ENCODE results near the gene PACRGL.

Gene PACRGL

GRCh38 chr4:20700007-20700761, at the start of gene PACRGL:
Gene PACRGL, plus strand, starts transcription at chr4:20700458. Its CDS starts 4,024 bp downstream, at chr4:20704482.
- Histone ChIP-seq H2AFZ (ENCODE audit: low read depth, low read length) (peak within 1 kb of the TSS; percentile 74), H3K9me3 (ENCODE audit: low read length) (no peaks in the 10 kb centered on the region), H3K27me3 (ENCODE audit: insufficient read depth, low read length) (no peaks in the 10 kb centered on the region), H3K4me3 (ENCODE audit: low read length) (peak within 1 kb of the TSS; percentile 96), H3K36me3 (ENCODE audit: insufficient read depth, low read length) (peaks cover 11% of the 10 kb centered on the region), H3K4me1 (ENCODE audit: insufficient read depth, low read length) (peaks cover 21% of the 10 kb centered on the region)

DNA sequence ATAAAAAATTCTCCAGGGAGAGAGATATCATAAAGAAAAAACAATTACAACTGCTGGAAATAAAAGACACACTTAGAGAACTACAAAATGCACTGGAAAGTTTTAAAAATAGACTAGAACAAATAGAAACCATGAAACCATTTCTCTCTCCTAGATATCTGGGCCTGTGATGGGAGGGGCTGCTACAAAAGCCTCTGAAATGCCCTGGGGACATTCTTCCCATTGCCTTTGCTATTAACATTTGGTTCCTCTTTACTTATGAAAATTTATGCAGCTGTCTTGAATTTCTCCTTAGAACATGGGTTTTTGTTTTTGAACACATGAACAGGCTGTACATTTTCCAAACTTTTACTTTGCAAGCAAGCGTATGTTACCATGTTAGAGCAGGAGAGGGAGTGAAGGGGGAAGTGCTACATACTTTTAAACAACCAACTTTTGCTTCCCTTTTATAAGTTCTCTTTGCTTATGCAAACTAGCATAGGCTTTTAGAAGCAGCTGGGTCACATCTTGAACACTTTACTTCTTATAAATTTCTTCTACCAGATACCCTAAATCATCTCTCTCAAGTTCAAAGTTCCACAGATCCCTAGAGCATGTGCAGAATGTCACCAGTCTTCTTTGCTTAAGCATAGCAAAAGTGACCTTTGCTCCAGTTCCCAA, 47.9 kb upstream of the PACRGL start:
- no peaks in the 10 kb centered on the region for H3K27me3 ChIP-seq (ENCODE audit: insufficient read depth, low read length)
- peaks cover 3% of the 10 kb centered on the region for H3K4me1 ChIP-seq (ENCODE audit: insufficient read depth, low read length)
- H3K9me3 ChIP-seq (ENCODE audit: low read length), result peaks cover 2% of the 10 kb centered on the region
- H3K4me3 ChIP-seq (ENCODE audit: low read length), result no peak overlapping the region
- H3K36me3 ChIP-seq (ENCODE audit: insufficient read depth, low read length), result no peaks in the 10 kb centered on the region
- no peak overlapping the region for H2AFZ ChIP-seq (ENCODE audit: low read depth, low read length)

GRCh38 chr4:20658456-20658855, 41.8 kb upstream of the PACRGL start:
- H3K4me1 ChIP-seq (ENCODE audit: insufficient read depth, low read length), result peaks cover 10% of the 10 kb centered on the region
- no peaks in the 10 kb centered on the region for H3K27me3 ChIP-seq (ENCODE audit: insufficient read depth, low read length)
- no peaks in the 10 kb centered on the region for H3K36me3 ChIP-seq (ENCODE audit: insufficient read depth, low read length)
- no peaks in the 10 kb centered on the region for H3K9me3 ChIP-seq (ENCODE audit: low read length)
- no peak overlapping the region for H3K4me3 ChIP-seq (ENCODE audit: low read length)
- H2AFZ ChIP-seq (ENCODE audit: low read depth, low read length), result no peak overlapping the region

- no peaks in the 10 kb centered on the region for H3K9me3 ChIP-seq (ENCODE audit: low read length)
- H3K27me3 ChIP-seq (ENCODE audit: insufficient read depth, low read length), result no peaks in the 10 kb centered on the region
- H3K4me1 ChIP-seq (ENCODE audit: insufficient read depth, low read length), result peaks cover 19% of the 10 kb centered on the region
- no peak overlapping the region for H2AFZ ChIP-seq (ENCODE audit: low read depth, low read length)
- no peak overlapping the region for H3K4me3 ChIP-seq (ENCODE audit: low read length)
- H3K36me3 ChIP-seq (ENCODE audit: insufficient read depth, low read length), result no peaks in the 10 kb centered on the region
Observed at GRCh38 chr4:20662851-20663250, 37.4 kb upstream of the PACRGL start.

DNA sequence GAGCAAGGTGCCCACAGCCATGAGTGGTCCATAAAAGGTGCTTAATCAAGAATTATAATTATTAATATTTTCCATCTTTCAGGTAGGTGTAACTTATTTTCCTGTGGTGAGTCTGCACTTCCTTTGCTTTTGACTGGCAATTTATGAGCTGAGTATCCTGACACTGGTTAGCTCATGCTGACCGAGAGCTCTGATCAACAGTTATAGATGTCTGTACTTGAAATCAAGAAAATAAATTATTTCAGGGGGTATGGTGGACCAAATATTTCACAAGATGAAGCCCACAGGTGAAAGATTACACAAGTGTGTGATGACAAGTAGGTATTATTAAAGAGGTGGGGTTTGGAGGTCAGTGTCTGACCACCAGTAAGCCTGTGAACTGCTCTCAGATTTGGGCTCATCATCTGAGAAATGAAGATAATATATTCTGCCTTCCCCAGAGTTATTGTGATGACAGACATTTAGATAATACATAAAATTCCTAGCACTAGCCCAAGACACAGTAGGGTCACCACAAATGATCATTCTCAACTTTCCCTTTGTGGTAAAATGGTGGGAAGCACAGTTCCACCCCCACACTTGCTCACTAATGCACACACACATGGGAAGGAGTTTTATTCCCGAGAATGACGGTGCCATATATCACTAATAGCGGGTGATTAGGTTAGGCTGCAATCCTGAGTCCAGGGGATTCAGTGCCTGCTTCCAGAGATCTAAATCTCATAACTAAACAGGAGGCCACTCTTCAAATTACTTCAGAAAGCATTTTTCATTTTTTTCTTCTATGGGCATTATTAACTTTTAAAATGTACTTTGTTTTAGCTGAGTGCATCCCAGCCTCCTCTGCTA, 34.0 kb upstream of the PACRGL start:
- Histone ChIP-seq H3K9me3 (ENCODE audit: low read length) (no peaks in the 10 kb centered on the region), H2AFZ (ENCODE audit: low read depth, low read length) (no peak overlapping the region), H3K36me3 (ENCODE audit: insufficient read depth, low read length) (no peaks in the 10 kb centered on the region), H3K4me3 (ENCODE audit: low read length) (no peak overlapping the region), H3K4me1 (ENCODE audit: insufficient read depth, low read length) (peaks cover 10% of the 10 kb centered on the region), H3K27me3 (ENCODE audit: insufficient read depth, low read length) (no peaks in the 10 kb centered on the region)

DNA sequence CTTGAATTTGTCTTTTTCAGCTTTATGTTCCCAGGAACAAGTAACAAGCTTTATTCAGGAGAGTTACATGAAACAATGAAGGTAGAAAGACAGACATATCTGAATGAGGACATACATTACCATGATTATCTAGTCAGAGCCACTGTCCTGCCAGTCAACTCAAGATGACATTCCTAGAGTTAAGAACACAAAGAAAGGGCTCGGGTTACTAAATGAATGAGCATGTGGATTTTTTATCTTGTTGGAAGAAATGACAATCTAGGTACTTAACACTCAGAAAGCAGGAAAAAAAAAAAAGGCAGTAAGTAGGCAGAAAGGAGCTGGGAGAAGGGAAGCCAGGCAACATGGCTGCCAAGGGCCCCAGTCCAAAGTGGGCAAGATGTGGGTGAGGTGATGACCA, 28.0 kb upstream of the PACRGL start:
- H2AFZ ChIP-seq (ENCODE audit: low read depth, low read length), result no peak overlapping the region
- H3K4me1 ChIP-seq (ENCODE audit: insufficient read depth, low read length), result peaks cover 10% of the 10 kb centered on the region
- no peak overlapping the region for H3K4me3 ChIP-seq (ENCODE audit: low read length)
- no peaks in the 10 kb centered on the region for H3K36me3 ChIP-seq (ENCODE audit: insufficient read depth, low read length)
- no peaks in the 10 kb centered on the region for H3K9me3 ChIP-seq (ENCODE audit: low read length)
- no peaks in the 10 kb centered on the region for H3K27me3 ChIP-seq (ENCODE audit: insufficient read depth, low read length)

DNA sequence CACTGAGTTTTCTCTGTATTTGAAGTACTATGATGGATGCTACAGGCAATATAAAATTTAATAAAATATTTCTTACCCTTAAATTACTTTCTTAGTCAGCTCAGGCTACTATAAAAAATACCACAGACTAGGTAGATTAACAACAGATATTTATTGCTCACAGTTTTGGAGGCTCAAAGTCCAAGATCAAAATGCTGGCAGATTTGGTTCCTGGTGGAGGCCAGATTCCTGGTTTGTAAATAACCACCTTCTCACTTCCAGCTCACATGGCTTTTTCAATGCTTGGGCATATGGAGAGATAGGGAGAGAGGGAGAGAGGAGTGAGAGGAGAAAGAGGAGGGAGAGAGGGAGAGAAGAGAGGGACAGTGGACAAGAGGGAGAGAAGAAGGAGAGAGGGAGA, 24.5 kb upstream of the PACRGL start:
- Histone ChIP-seq H3K9me3 (ENCODE audit: low read length) (no peaks in the 10 kb centered on the region), H3K27me3 (ENCODE audit: insufficient read depth, low read length) (no peaks in the 10 kb centered on the region), H3K36me3 (ENCODE audit: insufficient read depth, low read length) (no peaks in the 10 kb centered on the region), H3K4me1 (ENCODE audit: insufficient read depth, low read length) (peaks cover 6% of the 10 kb centered on the region), H2AFZ (ENCODE audit: low read depth, low read length) (no peak overlapping the region), H3K4me3 (ENCODE audit: low read length) (no peak overlapping the region)

DNA sequence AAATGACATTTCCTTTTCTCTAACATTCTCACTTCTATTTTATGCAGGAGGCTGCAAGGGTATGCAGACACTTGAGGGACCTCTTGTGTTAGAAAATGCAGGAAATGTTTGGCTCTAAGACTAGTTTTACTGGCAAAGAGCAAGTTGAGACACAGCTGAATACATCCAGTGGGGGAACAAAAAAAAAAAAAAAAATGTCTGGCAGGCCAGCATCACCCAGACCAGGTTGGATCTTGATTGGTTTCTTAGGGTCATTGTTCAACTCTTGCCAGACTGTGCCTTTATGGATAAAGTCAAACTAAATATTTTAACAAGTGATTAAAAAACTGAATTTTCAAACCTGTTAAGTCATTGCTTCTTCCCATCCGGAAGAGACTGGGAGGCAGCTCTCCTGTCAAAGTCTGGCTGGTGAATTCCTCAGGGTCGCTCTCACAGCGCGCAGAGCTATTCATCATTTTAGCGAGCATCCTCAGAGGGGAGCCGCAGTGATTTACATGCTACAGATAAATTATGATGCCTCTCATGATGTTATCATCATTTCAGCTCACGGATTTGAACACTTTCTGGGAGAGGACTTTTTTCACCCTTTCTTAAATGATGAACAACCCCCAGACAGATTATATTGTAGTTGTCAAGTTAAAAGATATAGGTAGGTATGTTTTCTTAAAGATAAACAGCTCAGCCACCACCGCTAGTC, 23.6 kb upstream of the PACRGL start:
- no peak overlapping the region for H2AFZ ChIP-seq (ENCODE audit: low read depth, low read length)
- no peak overlapping the region for H3K4me3 ChIP-seq (ENCODE audit: low read length)

DNA sequence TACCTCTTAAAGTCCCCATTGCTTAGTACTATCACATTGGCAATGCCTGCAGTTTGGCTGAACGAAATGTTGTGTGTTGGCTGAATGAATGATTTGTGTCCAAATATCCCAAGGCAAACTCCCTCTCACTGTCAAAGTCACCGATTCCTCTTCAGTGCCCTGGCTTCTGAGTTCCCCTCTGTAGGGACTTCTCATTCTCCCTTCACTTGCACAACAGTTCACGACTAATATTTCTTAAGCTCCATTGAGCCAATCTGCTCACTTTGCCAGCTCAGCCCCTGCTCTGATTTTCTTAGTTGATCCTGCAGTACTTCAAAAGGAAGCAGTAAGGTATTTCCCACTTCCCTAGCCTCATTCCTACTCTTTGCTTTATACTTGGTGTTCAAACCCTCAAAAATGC, 21.9 kb upstream of the PACRGL start:
- H3K4me3 ChIP-seq (ENCODE audit: low read length), result no peak overlapping the region
- no peaks in the 10 kb centered on the region for H3K4me1 ChIP-seq (ENCODE audit: insufficient read depth, low read length)
- no peaks in the 10 kb centered on the region for H3K9me3 ChIP-seq (ENCODE audit: low read length)
- no peaks in the 10 kb centered on the region for H3K36me3 ChIP-seq (ENCODE audit: insufficient read depth, low read length)
- no peaks in the 10 kb centered on the region for H3K27me3 ChIP-seq (ENCODE audit: insufficient read depth, low read length)
- no peak overlapping the region for H2AFZ ChIP-seq (ENCODE audit: low read depth, low read length)

More for the DNA sequence above, 23.6 kb upstream of the PACRGL start:
- Histone ChIP-seq H3K4me1 (ENCODE audit: insufficient read depth, low read length) (peaks cover 6% of the 10 kb centered on the region), H3K36me3 (ENCODE audit: insufficient read depth, low read length) (no peaks in the 10 kb centered on the region), H3K9me3 (ENCODE audit: low read length) (no peaks in the 10 kb centered on the region), H3K27me3 (ENCODE audit: insufficient read depth, low read length) (no peaks in the 10 kb centered on the region)

GRCh38 chr4:20679951-20680350, 20.3 kb upstream of the PACRGL start:
- Histone ChIP-seq H3K27me3 (ENCODE audit: insufficient read depth, low read length) (no peaks in the 10 kb centered on the region), H3K4me3 (ENCODE audit: low read length) (no peak overlapping the region), H2AFZ (ENCODE audit: low read depth, low read length) (no peak overlapping the region), H3K4me1 (ENCODE audit: insufficient read depth, low read length) (no peaks in the 10 kb centered on the region), H3K9me3 (ENCODE audit: low read length) (no peaks in the 10 kb centered on the region), H3K36me3 (ENCODE audit: insufficient read depth, low read length) (no peaks in the 10 kb centered on the region)

DNA sequence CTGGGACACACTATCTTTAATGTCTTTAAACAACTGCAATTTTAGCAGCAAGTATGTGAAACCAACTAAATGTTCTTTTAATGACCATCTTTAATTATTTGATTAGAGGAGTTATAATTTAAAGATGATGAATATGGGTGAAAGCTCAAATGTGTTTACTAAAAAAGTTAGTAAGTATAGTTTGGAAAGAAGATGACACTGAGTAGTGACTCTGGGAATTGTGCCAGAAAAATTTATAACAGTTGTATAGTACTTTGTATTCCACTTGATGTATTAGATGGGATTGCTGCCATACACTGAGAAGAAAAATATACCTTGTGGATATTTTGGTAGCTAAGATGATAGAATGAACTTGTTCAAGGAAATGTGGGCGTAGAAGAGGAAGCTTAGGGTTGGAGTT, 19.5 kb upstream of the PACRGL start:
- no peaks in the 10 kb centered on the region for H3K36me3 ChIP-seq (ENCODE audit: insufficient read depth, low read length)
- H3K27me3 ChIP-seq (ENCODE audit: insufficient read depth, low read length), result no peaks in the 10 kb centered on the region
- H3K4me1 ChIP-seq (ENCODE audit: insufficient read depth, low read length), result no peaks in the 10 kb centered on the region
- H3K4me3 ChIP-seq (ENCODE audit: low read length), result no peak overlapping the region
- no peaks in the 10 kb centered on the region for H3K9me3 ChIP-seq (ENCODE audit: low read length)
- no peak overlapping the region for H2AFZ ChIP-seq (ENCODE audit: low read depth, low read length)

GRCh38 chr4:20681271-20681670, 19.0 kb upstream of the PACRGL start:
- Histone ChIP-seq H3K36me3 (ENCODE audit: insufficient read depth, low read length) (no peaks in the 10 kb centered on the region), H2AFZ (ENCODE audit: low read depth, low read length) (no peak overlapping the region), H3K27me3 (ENCODE audit: insufficient read depth, low read length) (no peaks in the 10 kb centered on the region), H3K4me3 (ENCODE audit: low read length) (no peak overlapping the region), H3K4me1 (ENCODE audit: insufficient read depth, low read length) (no peaks in the 10 kb centered on the region), H3K9me3 (ENCODE audit: low read length) (no peaks in the 10 kb centered on the region)
